Measurements from ENCODE around the gene HDGFL3. TPM values are rescaled to one million over a fixed set of nuclear protein-coding genes. Genes with fewer than 3 reads are reported as not detected.

HDGFL3 gene
- total RNA-seq, 1 experiment from 2014 or later = 34.1 TPM

DNA sequence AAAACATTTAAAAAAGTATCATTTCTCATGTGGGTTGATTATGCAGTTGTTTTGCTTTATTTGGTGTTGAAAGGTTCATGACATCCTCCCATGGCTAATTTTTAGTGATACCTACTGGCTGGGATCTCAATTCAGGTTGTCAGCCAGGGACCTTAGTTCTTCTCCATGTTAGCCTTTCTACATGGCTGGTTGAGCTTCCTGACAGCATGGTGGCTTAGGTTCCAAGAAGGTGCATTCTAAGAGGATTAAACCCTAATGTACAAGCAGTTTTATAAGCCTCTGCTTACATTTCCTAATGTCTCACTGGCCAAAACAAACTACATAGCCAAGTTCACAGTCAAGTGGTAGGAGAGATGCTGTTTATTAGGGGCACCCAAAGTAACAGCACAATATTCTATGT lies 109.5 kb downstream of the HDGFL3 start:
- DNase-seq (ENCODE audit: low read depth, low spot score) = no peak
- ATAC-seq = no peak
- Histone ChIP-seq H3K4me3 (ENCODE audit: low read depth in 2 of 2, low read length in 2 of 2) (no peak overlapping the region), H3K9me3 (ENCODE audit: control insufficient read depth, insufficient read depth, low read depth, low read length) (no peaks in the 10 kb centered on the region), H3K36me3 (ENCODE audit: control insufficient read depth, insufficient read depth, low read length) (no peaks in the 10 kb centered on the region), H3K4me1 (ENCODE audit: control insufficient read depth, insufficient read depth, low read length) (no peaks in the 10 kb centered on the region), H3K27me3 (ENCODE audit: control insufficient read depth, insufficient read depth, low read length) (peaks cover 10% of the 10 kb centered on the region), H3K27ac (ENCODE audit: low read length) (no peak overlapping the region)
- POLR2A ChIA-PET = no interaction called here
- no TSS peak for BruUV-seq (replicated peaks)
- in situ Hi-C loops (cut with HindIII; ENCODE audit: low pct_unique_long_range_greater_than_20kb, low sequenced_read_pairs) (no loop called here), intact Hi-C loops (cut with micrococcal nuclease; ENCODE audit: unreplicated experiment) (no loop called here)
- TF ChIP-seq POLR2AphosphoS5 (IDR thresholded peaks at IDR 0.05; ENCODE audit: low read depth, low read length) (no peak), SIN3A (IDR thresholded peaks at IDR 0.05; ENCODE audit: borderline replicate concordance, insufficient read depth, low read depth, low read length) (no peak), TCF7L2 (IDR thresholded peaks at IDR 0.05; ENCODE audit: low read depth, low read length) (no peak)
- TF ChIP-seq, protein P1, sequence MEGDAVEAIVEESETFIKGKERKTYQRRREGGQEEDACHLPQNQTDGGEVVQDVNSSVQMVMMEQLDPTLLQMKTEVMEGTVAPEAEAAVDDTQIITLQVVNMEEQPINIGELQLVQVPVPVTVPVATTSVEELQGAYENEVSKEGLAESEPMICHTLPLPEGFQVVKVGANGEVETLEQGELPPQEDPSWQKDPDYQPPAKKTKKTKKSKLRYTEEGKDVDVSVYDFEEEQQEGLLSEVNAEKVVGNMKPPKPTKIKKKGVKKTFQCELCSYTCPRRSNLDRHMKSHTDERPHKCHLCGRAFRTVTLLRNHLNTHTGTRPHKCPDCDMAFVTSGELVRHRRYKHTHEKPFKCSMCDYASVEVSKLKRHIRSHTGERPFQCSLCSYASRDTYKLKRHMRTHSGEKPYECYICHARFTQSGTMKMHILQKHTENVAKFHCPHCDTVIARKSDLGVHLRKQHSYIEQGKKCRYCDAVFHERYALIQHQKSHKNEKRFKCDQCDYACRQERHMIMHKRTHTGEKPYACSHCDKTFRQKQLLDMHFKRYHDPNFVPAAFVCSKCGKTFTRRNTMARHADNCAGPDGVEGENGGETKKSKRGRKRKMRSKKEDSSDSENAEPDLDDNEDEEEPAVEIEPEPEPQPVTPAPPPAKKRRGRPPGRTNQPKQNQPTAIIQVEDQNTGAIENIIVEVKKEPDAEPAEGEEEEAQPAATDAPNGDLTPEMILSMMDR (IDR thresholded peaks at IDR 0.05) = no peak
- TF ChIP-seq, protein P2, sequence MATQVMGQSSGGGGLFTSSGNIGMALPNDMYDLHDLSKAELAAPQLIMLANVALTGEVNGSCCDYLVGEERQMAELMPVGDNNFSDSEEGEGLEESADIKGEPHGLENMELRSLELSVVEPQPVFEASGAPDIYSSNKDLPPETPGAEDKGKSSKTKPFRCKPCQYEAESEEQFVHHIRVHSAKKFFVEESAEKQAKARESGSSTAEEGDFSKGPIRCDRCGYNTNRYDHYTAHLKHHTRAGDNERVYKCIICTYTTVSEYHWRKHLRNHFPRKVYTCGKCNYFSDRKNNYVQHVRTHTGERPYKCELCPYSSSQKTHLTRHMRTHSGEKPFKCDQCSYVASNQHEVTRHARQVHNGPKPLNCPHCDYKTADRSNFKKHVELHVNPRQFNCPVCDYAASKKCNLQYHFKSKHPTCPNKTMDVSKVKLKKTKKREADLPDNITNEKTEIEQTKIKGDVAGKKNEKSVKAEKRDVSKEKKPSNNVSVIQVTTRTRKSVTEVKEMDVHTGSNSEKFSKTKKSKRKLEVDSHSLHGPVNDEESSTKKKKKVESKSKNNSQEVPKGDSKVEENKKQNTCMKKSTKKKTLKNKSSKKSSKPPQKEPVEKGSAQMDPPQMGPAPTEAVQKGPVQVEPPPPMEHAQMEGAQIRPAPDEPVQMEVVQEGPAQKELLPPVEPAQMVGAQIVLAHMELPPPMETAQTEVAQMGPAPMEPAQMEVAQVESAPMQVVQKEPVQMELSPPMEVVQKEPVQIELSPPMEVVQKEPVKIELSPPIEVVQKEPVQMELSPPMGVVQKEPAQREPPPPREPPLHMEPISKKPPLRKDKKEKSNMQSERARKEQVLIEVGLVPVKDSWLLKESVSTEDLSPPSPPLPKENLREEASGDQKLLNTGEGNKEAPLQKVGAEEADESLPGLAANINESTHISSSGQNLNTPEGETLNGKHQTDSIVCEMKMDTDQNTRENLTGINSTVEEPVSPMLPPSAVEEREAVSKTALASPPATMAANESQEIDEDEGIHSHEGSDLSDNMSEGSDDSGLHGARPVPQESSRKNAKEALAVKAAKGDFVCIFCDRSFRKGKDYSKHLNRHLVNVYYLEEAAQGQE (IDR thresholded peaks at IDR 0.05; ENCODE audit: insufficient read depth in 1 of 2, low read depth in 2 of 2, low read length in 1 of 2) = no peak
- CTCF ChIA-PET = no interaction called here

DNA sequence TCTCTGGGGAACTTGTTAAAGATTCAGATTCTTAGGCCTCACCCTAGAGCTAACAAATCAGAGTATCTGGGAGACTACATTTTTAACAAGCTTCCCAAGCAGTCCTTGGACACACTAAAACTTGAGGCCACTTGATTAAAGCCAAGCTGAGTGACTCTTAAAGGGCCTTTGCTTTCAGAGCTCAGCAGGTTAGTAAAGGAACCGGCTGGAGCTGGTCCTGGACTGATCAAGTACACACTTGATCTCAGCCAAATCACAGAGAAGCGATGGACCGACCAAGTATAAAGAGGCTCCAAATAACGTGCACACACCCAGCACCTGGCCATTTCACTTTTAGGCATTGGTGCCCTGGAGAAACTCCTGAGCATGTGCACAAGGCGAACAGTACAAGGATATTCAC lies 113.0 kb downstream of the HDGFL3 start:
- no peak for DNase-seq (ENCODE audit: low read depth, low spot score)
- Histone ChIP-seq H3K27ac (ENCODE audit: low read length) (no peak overlapping the region), H3K4me3 (ENCODE audit: low read depth in 2 of 2, low read length in 2 of 2) (no peak overlapping the region), H3K9me3 (ENCODE audit: control insufficient read depth, insufficient read depth, low read depth, low read length) (no peaks in the 10 kb centered on the region), H3K27me3 (ENCODE audit: control insufficient read depth, insufficient read depth, low read length) (peaks cover 6% of the 10 kb centered on the region), H3K36me3 (ENCODE audit: control insufficient read depth, insufficient read depth, low read length) (no peaks in the 10 kb centered on the region), H3K4me1 (ENCODE audit: control insufficient read depth, insufficient read depth, low read length) (no peaks in the 10 kb centered on the region)
- BruUV-seq (replicated peaks) = no TSS peak
- ChIA-PET CTCF (no interaction called here), POLR2A (no interaction called here)
- ATAC-seq = peak; percentile 42; the same call in 1 of the 2 replicates
- intact Hi-C loops (cut with micrococcal nuclease; ENCODE audit: unreplicated experiment) = no loop called here
- in situ Hi-C loops (cut with HindIII; ENCODE audit: low pct_unique_long_range_greater_than_20kb, low sequenced_read_pairs) = no loop called here
- TF ChIP-seq POLR2AphosphoS5 (IDR thresholded peaks at IDR 0.05; ENCODE audit: low read depth, low read length) = no peak
- TF ChIP-seq, protein P1 (IDR thresholded peaks at IDR 0.05) = no peak
- TF ChIP-seq, protein P2 (IDR thresholded peaks at IDR 0.05; ENCODE audit: insufficient read depth in 1 of 2, low read depth in 2 of 2, low read length in 1 of 2) = no peak
- TF ChIP-seq TCF7L2 (IDR thresholded peaks at IDR 0.05; ENCODE audit: low read depth, low read length) = no peak

Measured in Panc1 (cell line).